NCI-H187 treated with DMSO at 0.1 percent for 48 hours (cell line): ENCODE data around the gene ICOS.
"Not testable (repeated sequence)": the region's sequence is repeated elsewhere in the genome, so short reads cannot be mapped to it uniquely, and the experiment has no call there.

Experiments used
- DNase-seq: peaks from one replicate; lab custom pipeline; 2025; lab: John Stamatoyannopoulos, UW

Gene ICOS

DNA sequence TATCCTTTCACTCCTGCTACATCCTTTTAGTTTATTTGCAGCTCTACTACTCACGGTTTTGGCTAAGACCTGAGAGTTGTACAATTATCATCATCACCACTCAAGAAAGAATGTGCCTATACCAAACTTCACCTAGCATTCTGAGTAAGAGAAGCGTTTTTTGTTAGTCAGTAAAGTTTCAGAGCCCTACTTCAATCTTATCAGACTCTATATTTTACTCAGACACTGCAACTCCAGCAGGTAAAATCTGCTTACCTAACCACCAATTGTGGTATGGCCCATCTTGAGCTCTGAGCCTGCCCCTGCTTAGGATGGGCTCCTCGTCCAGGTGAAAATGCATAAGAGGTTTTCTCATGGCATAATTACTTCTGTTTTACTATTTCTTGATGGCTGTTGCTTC lies 37.1 kb downstream of the ICOS start:
- no peak for DNase-seq

DNA sequence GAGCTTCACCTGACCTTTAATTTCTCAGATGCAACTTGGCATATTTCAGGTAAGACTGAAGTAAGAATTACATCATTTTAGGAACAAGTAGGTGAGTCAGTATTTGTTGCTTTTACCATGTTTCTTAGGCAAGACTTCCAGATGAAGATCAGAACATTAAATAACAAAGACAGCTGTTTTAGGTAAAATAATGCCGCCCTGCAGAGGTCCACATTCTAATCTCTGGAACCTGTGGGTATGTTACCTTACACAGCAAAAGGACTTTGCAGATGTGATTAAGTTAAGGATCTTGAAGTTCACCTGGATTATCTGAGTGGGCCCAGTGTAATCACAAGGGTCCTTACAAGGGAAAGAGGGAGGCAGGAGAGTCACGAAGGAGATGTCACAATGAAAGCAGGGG lies 39.3 kb downstream of the ICOS start:
- DNase-seq = no peak

DNA sequence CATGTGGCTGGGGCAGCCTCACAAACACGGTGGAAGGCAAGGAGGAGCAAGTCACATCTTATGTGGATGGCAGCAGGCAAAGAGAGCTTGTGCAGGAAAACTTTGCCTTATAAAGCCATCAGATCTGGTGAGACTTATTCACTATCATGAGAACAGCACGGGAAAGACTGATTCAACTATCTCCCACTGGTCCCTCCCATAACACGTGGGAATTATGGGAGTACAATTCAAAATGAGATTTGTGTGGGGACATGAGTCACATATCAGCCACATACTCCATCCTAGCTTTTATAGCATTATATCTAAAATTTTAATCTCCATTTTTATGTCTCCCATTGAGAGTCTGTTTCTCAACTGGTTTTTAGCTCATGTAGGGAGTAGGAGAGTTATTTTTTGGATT lies 45.7 kb downstream of the ICOS start:
- no peak for DNase-seq

DNA sequence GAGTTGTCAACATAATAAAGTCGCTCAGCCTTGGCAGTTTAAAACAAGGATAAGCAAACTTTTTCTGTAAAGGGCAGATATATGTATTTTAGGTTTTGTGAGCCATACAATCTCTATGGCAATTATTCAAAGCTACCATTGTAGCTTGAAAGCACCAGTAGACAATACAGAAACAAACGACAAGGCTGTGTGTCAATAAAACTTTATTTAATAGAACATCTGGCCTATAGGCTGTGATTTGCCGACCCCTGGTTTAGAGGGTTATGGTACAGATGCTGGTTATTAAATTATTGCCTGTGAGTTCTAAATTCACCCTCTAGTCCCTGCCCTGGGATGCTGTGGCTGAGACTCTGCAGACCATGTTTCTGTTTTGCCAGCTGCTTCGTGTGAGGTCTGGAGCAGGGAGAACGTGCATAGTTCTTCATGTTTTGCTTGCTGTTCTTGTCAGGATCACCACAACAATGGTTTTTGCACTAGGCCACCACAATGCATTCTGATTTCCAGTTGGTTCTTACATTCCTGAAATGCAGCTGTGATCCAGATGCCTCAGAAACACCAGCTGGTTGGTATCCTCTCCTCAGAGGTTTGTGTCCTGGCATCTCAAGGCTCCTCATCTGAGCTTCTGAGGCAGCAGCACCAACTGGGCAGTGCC lies 46.6 kb downstream of the ICOS start:
- no peak for DNase-seq

DNA sequence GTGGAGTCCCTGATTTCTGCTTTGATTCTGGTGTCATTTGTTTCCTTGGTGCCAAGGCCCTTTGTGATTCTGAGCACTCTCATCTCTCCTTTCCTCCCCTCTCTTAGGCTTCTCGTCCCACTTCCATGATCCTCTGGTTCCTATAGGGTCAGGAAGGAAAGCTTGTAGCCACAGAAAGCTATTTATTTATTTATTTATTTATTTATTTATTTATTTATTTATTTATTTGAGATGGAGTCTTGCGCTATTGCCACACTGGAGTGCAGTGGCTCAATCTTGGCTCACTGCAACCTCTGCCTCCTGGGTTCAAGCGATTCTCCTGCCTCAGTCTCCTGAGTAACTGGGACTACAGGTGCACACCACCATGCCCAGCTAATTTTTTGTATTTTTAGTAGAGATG lies 49.4 kb downstream of the ICOS start:
- not testable (repeated sequence) for DNase-seq

DNA sequence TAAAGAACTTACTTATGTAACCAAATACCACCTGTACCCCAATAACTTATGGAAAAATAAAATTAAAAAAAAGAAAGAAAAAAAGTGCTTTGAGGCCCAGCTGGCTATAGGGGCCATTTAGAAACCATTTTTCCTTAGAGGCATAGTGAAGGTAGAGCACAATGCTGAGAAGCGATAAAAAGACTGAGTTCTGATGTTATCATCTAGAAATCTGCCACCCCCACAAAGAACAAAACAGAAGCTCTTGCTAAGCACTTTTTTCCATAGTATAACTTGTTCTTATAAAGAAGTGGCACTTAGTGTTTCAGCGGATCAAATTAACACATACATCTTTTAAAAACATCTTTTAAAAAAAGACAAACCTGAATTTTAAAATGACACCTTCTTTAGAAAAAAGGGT lies 51.4 kb downstream of the ICOS start:
- DNase-seq = no peak

DNA sequence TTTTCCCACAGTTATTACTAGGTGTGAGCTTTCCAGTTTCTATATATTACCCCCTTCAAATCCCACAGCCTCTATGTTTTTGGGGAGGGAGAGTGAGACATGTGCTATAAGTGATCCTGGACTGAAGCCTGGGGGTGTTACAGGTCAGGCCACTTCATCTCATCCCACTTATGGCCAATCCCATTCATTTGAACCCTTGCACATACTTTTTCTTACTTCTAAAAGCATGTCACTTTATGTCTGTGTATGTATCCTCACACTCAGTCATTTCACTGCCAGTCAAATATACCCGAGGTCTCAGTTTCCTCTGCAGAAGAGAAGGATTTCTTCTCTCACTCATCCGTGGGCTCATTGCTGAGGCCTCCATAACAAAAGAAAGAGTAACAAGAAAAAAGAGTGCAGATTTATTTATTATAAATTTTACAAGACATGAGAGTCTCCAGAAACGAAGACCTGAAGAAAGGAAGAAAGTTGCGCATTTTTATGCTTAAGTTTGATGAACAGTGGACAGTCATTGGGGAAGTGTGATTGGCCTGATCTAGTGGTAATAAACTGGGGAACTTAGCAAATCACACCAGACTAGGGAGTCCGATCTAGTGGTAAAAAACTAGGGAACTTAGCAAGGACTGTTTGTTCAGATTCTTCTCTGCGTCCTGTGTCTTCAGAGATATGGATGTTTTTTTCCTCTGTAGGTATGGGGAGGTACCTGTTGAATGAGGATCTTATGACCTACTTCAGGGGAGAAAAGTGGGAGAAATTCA lies 52.1 kb downstream of the ICOS start:
- DNase-seq = no peak

DNA sequence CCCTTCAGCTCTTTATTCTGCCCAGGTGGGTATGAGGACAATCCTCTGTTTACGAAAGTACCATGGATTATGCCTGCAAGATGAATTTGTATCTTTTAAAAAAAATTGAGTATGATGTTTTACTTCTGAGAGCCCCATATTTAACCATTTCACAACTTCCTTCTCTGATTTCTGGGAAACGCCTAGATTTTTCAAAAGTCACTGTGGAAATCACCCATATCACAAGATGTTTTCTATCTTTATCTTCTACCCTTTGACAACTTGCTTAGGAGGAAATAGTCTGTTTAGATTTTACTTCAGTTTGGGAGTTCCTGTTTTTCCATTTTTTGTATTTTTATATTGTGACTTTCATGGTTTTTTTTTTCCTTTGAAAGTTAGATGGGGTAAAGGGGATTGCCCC lies 53.0 kb downstream of the ICOS start:
- DNase-seq = no peak

DNA sequence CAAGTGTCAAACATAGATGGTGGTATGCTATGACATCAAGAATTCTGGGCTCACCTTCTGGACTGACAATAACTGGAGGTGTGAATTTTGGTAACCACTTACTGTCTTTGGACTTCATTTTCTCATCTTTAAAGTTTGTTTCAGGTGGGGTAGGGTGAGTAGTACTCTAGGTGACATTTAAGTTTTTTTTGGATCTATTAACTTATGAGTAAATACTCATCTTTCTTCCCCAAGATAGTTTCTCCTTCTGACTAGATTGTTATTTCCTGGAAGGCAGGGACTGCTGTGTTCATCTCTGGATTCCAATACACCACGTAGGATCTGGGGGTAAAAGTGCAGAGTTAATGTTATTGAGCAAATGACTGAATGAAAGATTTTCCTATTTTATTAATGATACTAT lies 55.9 kb downstream of the ICOS start:
- no peak for DNase-seq

DNA sequence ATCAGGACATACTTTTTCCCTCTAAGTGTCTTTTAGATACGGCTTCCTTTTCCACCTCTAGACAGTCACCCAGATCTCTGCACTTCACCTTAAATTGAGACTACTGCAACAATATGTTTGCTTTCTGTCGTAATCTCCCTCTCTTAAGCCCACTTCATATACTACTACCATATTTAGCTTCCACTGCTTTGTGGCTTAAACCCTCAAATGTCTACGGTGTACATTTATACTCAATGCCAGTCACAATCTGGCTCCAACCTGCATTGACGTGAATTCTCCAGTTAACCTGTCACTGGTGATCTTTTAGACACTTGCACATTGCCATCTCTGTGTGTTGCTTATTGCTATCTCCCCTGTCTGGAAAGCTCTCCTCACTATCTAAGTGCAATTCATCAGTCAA lies 56.4 kb downstream of the ICOS start:
- DNase-seq = no peak

DNA sequence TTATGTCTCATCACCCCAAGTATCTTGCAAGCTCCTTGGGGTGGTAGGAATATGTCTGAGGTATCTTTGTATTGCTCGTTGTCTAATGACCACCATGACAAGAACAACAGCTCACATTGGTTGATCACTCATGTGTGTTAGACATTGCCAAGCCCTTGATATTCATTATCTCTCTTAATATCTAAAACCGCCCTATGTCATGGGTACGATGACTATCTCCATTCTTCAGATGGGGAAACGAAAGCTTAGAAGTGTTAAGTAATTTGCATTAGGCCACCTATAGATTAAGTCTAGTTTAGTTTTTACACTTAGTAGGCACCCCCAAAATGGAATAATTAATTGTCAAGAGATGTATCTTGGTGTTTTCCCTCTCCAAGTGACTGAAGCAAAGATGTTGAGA lies 57.0 kb downstream of the ICOS start:
- DNase-seq = no peak

DNA sequence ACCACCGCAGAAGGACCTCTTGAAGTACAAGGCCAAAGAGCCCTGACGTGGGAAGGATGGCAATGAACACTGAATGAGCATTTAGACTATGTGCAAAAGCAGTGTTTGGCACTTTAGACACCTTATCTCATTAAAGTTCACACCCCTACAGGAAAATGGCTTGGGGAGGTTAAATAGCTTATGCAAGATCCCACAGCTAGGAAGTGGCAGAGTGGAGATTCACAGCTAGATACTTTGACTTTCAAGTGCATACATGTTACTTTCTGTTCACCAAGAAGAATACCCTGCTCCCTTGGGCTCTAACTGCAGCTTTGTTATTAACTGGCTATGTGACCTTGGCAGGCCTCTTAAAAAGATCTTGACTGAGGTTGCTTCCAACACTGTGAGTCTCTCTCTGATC lies 58.2 kb downstream of the ICOS start:
- DNase-seq = no peak

DNA sequence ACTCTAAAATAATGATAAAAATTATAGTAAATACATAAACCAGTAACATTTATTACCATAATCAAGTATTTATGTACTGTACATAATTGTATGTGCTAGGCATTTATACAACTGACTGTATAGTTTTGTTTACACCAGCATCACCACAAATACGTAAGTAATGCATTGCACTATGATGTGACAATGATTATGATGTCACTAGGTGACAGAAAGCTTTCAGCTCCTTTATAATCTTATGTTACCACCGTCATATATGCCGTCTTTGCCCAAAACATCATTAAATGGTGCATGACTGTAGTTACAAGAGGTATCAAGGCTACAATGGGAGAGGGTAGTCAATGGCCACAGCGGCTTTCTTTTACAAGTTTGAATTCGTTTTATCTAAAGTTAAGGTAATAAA lies 60.1 kb downstream of the ICOS start:
- no peak for DNase-seq

DNA sequence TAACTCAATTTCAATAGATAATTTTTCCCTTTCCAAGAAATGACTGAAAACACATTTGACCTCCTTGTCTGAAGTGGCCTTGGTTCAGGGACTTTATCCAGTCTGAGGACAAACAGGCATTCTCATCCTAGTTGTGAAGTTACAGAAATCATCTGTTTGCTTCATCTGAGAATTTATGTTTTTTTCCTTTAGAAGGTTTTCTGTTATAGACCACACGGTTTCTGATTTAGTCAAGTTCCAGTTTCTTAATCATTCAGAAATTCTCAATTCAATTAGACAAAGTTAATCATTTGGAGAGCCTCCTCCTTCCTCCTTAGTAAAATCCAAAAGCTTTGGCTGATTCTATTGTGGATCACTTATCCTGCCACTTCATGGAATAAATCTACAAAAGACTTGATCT lies 60.9 kb downstream of the ICOS start:
- no peak for DNase-seq

DNA sequence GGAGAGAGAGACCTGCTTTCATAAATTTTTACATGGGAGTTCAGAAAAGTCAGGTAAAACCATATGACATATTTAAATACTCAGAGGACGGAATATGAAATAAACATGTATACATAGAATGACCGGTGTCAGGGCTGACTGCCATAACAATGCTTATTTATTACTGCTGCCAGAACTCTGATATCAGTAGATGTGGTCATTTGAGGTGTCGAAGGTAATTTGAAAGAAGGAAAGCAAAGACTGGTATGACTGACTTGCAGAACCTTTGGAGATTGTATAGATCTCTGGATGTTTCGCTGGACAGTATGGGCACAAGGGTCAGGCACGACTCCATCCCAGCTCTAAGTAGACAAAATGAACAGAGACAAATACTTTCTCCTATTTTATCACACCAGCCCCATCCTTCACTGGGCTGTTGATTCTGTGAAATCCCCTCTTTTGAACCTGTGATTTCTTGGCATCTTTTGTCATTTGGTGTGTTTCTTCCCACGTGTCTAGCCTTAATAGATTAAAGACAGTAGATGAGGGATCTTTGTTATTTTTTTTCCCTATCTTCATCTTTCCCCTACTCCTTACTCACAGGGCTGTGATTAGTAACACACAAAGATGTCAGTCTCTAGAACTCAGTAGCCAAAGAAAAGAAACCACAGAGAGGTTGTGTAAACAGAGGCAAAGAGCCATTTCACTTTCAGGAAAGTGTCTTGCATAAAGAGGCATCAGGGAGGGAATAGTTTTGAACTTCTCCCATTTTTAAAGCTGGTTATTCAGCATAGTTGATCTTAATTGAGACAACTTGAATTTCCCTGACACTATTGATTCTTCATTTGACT lies 61.6 kb downstream of the ICOS start:
- DNase-seq = no peak

DNA sequence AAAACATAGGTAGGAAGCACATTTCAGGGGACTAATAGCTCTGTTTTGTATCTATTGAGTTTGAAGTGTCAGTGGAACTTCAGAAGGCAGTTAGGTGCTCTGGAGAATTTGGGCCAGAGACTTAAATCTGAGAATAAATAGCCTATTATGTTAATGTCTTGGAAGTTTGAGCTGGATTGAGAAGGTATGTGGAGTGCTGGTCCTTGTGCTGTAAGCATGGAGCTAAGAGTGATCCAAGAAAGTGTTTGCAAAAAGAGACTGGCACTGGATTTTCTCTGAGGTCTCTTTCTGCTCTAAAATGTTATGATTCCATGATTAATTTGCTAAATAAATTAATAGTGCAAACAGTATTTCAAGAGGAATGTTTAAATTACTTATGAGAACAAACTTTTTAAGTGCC lies 63.3 kb downstream of the ICOS start:
- DNase-seq = no peak

DNA sequence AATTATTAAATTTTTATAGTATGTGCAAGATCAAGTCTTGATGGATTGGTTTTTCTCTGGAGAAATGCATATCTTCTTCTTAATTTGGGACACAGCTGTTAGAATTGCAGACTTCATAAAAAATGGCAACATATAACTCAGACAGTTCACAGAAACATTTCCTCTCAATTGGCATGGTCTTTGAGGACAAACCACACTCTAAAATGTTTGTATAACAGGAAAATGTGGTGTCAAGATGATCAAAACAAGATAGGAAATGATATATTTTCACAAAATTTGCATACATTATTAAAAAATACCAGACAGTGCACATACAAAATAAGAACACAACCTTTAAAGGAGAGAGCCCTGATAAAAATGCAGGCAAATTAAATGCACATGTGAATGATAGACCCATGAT lies 63.9 kb downstream of the ICOS start:
- DNase-seq = no peak

DNA sequence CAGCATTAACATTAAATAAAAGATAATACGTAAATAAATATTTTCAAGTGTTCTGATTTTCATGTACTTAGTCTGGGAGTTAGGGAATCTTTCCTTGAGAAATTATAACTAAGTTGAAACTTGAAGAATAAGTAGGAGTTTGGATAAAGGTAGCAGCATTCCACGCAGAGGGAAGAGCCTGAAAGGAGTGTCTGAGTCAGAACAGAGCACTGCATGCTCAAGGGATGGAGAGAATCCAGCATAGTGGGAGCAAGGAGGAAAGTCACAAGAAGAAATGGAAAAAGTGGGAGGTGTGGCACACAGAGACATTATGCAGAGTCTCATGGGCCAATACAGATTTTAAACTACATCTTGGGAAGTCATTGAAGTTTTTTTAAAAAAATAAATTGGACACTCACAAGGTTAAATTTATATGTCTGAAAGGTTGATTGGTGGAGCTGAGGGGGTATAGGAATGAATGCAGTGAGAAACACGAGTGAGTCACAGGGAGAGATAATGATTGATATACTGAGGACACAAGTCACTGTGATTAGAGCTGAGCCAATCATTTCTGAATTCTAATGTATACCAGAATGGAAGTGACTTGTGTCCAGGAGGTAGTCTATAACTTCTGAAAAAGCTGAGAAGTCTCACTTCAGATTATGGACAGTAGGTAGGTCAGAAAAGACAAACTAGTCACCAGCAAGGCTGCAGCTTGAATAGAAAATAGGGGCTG lies 66.9 kb downstream of the ICOS start:
- no peak for DNase-seq

DNA sequence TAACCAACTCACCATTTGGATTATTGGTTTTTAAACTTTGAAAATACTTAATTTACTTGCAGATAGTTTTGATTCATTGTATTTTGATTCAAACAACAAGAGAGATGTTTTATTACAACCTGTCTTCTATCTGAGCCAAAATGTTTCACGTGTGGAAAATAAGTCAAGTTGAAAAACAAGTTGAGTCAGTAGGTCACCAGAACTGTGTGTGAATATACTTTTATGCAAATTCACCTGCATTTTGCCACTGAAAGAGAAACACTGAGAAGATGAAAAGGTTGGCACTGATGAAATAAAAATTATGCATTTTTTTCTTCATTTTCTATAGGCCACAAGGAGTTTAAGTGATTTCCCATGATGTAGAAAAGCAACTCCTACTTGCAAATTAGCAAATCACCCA lies 68.3 kb downstream of the ICOS start:
- no peak for DNase-seq

DNA sequence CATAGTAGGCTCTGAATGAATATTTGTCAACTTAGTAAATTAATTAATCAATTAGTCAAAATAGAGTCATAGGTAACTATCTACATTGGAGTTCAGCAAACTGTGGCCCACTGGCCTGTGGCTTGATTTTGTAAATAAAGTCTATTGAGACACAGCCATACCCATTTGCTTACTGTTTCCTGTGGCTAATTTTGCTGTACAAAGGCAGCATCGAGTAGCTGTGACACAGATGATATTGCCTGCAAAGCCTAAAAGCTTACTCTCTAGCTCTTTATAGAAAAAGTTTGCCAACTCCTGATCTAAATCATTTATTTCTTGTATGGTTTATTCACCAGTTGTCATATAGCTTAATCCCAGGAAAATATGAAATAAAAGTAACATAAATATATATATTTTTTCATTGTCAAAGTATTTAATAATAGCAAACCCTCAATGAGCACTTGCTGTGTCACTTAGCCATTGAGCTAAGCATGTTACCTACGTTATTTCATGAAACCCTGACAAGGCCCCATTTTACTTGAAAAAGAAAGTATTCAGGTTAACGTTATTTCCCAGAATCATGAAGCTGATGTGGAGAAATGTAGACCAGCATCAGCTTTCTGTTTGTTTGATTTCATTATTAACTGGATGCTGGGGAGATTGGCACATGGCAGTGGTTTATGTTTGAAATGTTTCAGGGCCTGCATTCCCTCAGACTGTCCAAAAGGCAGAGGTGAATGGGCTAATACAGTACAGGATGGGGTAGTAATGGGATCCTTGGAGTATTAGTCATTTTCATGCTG lies 69.6 kb downstream of the ICOS start:
- no peak for DNase-seq

DNA sequence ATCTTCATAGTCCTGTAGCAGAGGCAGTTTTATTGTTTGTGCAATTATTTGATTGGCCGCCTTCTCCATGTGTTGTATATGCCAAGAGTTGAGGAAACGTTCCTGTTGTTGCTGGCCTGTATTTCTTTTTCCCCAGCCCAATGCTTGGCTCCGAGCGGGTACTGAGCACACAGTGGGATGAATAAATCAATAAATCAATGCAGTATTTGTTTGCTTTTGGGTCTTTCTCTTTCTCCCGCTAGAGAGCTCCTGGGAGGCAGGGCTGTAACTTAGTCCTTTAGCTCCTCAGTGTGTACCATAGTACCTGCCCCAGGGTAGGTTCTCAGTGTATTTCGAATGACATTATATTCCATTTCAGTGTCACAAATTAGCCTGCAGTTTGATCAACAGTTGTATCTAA lies 71.8 kb downstream of the ICOS start:
- no peak for DNase-seq
